HG03196 (cell line): ENCODE data around the gene NOL3.

ENCODE experiments used
- ATAC-seq: cut with Tn5 transposase; IDR thresholded peaks from one replicate; pipeline ENCODE4 v1.9.1; 2021; ENCODE audit not compliant: unreplicated experiment

The NOL3 gene

DNA sequence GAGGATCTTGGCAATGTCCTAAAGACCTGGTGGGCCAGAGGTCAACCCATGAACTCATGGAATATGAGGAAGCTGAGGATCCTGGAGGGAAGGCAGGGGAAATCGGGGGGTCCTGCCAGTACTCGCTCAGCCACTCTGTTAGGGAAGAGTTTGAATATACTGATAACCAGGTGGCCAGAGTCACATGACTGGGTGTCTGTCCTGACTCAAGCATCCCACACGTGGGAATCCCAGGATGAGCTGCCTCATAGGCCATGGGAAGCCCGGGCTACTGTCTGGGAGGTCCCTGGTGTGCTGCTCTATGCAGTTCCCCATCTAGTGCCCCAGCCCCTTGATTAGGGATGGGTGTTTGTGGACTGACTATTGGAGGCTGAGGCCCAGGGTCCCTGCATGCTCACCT lies 18.0 kb downstream of the NOL3 start:
- ATAC-seq = no peak

DNA sequence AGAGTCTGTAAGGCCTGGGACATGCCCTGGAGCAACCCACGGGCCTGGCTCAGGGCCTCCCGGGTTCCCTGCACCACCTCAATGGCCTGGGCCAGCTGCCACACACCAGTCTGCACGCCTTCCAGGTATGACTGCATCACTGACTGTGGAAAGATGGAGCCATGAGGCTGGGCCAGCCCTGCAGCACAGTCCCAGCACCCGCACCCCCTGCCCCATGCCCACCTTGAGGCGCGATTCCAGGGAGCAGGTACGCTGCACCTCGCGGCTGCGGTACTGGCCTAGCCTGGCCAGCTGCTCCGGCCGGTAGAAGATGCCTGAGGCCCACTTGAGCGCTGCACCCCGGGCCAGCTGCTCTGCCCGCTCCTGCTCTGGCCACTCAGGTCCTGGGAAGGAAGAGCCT lies 18.5 kb downstream of the NOL3 start:
- no peak for ATAC-seq

DNA sequence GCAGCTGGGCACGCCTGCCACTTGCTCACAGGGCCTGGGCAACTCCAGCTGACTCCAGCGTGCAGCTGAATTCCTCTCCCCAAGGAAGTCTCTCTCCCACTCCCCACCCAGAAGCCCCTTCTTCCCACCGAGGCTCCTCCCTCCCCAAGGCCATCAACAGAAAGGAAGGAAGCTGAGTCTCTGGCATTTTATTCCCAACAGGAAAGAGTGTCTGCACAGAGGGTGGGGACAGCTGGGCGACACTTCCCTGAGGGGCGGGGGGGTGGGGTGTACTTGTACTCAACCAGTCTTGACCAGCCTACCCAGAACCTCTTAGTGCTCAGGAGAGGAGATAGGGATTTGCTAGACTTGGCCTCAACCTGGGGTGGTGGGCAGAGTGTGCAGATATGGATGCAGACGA lies 19.7 kb downstream of the NOL3 start, which contains the start of gene EXOC3L1:
TSS of gene EXOC3L1 (minus strand) at position 96 of the 400 bp plus-strand sequence. CDS start 460 bp downstream, outside the sequence.
- no peak for ATAC-seq

DNA sequence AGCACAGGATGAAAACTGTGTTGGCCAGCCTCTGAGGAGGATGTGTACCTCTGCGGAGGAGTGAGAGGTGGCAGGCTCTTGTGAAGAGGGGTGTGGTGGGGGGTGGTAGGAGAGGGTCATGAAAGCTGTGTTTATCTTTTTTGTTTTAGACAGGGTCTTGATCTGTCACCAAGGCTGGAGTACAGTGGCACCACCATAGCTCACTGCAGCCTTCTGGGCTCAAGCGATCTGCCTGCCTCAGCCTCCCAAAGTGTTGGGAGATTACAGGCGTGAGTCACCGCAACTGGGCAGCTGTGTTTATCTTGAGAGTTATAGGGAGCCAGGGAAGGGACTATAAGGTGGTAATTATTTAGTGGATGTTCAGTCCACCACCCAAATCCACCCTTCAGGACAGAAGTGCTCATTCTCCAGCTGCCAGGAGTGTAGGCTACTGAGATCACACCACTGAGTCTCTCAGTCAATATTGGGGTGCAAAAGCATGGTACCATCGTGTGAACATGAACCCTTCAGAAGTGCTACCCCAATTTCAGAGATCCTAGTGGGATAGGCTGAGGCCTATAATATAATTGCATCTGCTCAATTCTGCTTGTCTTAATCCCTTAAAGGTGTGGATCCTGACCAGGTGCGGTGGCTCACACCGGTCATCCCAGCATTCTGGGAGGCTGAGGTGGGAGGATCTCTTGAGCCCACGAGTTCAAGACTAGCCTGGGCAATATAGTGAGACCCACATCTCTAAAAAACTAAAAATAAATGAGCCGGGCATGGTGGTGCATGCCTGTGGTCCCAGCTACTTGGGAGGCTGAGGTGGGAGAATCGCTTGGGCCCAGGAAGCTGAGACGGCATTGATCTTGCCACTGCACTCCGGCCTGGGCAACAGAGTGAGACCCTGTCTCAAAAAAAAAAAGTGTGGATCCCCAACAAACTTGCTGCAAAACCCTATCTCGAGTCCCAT lies 20.4 kb downstream of the NOL3 start:
- no peak for ATAC-seq

DNA sequence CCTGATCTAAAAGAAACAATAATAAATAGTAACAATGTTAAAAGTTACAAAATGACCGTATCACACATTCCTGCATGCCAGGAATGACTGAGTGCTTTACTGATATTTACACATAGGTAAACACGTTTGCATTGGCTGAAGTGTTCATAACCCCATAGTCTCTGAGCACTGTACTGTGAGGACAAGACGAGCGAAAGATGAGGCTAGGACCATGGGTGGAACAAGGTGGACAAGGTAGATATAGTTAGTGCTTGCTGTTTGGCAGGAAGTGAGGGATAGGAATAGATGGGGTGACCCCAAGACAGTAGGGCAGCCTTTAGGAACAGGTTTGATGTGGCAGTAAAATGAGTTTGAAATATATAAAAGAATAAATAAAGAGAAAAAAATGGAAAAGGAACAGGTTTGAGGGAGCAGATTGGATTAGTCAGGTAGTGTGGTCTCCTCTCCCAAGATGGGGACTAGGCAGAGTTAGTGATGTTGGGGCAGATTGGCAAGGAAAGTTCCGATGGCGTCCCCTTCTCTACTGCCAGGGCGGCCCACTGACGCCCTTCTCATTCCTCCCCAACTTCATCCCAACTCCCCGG lies 21.2 kb downstream of the NOL3 start:
- ATAC-seq = no peak

DNA sequence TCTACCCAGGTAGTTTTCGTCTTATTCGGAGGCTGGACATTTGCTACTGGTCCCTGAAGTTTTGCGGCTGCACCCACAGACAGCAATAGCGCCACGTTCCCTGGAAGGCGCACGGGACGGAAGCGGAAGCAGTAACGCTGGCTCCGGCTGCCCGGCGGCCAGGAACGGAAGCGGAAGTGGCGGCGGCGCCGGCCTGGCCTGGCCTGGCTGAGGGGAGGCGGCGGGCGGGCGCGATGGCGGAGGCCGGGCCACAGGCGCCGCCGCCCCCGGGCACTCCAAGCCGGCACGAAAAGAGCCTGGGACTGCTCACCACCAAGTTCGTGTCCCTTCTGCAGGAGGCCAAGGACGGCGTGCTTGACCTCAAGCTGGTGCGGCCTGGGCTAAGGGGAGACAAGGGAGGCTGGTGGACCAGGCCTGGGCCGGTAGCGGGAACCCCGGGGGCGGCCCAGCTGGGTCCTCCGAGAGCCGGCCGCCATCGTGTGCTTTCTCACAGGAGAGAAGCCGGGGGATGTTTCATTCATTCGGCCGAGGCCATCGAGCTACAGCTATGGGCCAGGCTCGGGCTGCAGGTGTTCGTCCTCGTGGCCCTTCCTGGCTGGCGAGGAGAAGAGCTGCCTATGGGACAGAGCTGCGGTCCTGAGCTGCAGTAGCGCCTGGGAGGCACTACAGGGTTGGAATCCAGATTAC lies 21.8 kb downstream of the NOL3 start, which contains the start of gene E2F4:
TSS of gene E2F4 (plus strand) at position 161 of the 687 bp plus-strand sequence. CDS start at position 234, 73 bp downstream.
- peak; percentile 86 for ATAC-seq

DNA sequence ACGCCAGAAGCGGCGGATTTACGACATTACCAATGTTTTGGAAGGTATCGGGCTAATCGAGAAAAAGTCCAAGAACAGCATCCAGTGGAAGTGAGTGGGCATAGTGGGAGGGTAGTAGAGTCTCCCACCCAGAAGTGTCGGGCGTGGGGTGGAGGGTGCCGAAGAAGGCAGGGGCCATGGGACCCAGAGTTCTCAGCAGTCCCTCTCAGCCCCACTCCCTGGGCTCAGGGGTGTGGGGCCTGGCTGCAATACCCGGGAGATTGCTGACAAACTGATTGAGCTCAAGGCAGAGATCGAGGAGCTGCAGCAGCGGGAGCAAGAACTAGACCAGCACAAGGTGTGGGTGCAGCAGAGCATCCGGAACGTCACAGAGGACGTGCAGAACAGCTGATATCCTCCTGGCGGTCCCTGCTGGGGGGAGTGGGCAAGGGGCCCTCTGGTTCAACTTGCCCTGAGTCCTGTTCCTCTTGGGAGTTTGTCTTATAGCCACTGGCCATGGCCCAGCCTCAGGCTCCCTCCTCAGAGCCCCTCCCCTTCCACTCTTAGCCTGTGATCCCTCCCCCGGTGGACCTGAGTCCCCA lies 22.5 kb downstream of the NOL3 start:
- peak; percentile 10 for ATAC-seq

DNA sequence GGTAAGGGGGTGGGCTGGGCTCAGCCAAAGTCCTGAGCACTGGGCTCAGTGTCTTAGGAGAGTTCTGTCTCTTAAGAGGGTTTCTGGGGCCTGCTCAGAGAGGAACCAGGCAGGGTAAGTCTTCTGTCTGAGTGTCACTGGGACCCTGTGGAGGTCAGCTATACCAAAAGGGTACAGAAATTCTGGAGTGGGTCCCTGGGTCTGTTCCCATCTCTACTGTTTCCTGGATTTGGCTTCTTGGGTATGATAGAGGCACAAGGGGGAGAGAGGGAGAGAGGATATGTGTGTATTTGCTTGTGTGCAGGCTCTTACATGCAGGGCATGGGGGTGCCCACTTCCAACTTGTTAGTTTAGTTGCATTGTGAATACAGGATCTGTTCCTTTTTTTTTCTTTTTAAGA lies 23.2 kb downstream of the NOL3 start:
- no peak for ATAC-seq

DNA sequence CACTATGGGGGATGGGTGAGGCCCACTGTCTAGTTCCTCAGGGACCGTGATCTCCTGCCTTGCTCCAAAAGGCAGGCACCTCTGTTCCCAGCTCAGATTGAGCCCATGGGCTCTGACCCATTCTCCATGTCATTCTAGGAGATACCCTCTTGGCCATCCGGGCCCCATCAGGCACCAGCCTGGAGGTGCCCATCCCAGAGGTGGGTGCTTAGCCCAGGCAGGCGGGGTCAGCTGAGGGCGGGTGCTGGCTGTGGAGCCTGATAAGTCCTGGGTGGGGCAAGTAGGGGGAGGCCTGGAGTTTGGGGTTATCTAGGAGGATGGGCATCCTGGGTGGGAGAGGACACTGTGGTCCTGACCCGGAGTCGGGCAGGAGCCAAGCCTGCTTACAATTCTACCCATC lies 23.9 kb downstream of the NOL3 start:
- ATAC-seq = no peak

DNA sequence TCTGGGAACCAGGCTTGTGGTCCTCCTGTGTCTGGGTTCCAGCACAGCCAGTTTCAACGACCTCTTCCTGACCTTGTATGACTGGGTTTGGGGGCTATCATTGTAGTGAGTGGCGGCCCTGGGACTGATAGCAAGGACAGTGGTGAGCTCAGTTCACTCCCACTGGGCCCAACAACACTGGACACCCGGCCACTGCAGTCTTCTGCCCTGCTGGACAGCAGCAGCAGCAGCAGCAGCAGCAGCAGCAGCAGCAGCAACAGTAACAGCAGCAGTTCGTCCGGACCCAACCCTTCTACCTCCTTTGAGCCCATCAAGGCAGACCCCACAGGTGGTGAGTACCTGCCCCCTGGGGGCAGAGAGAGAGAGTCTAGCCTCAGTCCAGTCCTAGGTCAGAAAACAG lies 25.3 kb downstream of the NOL3 start:
- ATAC-seq = no peak

DNA sequence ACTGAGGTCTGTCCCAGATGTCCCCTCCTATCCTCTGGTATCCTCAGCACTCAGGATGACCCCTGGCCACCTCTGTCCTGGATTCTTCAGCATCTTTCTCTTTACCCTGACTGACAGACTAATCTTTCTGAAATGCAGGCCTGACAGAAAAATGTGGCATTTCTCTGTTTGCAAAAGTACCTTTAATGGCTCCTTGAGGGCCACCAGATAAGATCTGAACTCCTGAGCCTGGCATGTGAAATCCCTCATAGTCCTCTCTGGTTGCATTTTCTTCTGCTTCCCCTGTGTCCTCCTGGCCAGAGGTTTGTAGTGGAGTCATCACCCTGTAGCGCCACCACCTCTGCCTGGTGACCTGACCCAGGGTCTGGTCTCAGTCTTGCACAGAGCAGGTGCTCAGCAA lies 26.5 kb downstream of the NOL3 start:
- no peak for ATAC-seq

DNA sequence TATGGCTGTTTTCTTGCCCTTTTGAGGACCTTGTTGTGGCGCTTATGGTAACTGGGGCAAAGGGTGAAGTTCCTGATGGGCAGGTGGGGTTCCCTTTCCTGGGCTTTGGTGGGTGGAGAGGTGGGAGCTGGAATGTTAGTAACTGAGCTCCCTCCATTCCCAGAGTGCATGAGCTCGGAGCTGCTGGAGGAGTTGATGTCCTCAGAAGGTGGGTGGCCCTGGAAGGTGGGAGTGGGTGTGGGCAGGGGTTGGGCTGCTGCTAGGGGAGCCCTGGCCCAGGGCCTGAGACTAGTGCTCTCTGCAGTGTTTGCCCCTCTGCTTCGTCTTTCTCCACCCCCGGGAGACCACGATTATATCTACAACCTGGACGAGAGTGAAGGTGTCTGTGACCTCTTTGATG lies 27.4 kb downstream of the NOL3 start:
- ATAC-seq = no peak

DNA sequence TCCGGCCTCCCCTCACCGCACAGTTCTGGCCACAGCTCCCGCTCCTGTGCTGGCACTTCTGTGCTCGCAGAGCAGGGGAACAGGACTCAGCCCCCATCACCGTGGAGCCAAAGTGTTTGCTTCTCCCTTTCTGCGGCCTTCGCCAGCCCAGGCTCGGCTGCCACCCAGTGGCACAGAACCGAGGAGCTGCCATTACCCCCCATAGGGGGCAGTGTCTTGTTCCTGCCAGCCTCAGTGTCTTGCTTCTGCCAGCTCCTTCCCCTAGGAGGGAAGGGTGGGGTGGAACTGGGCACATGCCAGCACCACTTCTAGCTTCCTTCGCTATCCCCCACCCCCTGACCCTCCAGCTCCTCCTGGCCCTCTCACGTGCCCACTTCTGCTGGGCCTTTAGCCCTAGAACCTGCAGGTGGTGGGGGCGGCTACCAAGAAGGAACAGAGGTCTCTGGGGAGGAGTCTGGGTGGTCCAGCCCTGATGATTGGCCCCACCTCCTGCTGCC lies 27.9 kb downstream of the NOL3 start:
- ATAC-seq = no peak

DNA sequence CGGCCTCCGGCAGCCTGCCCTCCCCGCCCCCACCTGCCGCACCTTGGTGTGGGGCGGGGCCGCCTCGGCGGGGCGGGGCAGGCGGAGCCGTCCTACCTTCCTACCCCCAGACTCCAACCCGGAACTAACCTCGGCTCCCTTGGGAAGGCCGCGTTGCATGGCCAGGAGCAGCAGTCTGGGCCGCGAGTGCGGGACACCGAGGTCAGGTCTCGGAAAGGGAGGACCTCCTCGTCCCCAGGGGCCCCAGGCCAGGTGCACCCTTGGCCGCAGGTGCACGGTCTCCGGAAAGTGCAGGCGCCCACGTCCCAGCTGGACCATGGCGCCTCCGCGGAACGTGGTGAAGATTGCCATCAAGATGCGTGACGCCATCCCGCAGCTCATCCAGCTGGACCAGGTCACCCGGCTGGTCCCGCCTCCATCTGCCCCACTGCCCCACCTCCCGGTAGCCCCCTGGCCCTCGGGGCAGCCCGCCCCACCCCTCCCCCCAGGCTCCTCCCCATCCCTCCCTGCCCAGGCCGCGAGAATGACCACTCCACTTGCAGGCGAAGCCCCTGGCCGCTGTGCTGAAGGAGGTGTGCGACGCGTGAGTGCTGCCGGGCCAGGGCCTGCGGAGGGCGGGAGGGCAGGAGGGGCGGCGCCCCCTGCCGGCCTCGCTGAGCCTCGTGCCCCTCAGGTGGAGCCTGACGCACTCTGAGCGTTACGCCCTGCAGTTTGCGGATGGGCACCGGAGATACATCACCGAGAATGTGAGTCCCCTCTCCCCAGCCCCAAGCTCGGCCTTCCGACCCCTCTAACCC lies 28.9 kb downstream of the NOL3 start, which contains the start of gene ELMO3:
TSS of gene ELMO3 (plus strand) at position 121 of the 797 bp plus-strand sequence. CDS start at position 317, 196 bp downstream.
- no peak for ATAC-seq

DNA sequence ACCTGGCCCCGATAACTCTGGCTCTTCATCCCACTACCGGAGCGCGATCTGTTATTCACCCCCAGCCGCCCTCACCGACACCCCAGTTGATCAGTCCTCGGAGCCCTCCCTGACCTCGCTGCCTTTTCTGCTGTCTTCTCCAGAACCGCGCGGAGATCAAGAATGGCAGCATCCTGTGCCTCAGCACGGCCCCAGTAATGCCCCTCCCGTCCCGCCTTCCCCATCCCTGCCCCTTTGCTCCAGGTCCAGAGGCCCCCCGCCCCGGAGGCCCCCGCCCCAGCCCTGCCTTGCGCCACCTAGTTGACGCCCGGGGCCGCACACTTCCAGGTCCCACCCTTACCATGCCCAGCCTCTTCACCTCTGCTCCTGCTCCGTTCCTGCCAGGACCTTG lies 29.5 kb downstream of the NOL3 start:
- ATAC-seq = no peak

DNA sequence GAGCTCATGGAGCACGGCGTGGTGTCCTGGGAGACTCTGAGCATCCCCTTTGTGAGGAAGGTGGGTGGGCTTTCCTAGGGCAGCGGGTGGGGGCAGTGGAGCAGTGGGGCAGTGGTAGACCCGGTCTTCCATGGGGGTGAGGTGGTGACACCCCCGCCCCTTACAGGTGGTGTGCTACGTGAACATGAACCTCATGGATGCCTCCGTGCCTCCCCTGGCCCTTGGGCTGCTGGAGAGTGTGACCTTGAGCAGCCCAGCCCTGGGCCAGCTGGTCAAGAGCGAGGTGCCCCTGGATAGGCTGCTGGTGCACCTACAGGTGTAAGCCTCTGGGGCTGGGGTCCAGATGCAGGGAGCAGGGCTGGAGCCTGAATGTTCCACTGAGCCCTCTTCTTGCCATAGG lies 30.2 kb downstream of the NOL3 start:
- no peak for ATAC-seq

DNA sequence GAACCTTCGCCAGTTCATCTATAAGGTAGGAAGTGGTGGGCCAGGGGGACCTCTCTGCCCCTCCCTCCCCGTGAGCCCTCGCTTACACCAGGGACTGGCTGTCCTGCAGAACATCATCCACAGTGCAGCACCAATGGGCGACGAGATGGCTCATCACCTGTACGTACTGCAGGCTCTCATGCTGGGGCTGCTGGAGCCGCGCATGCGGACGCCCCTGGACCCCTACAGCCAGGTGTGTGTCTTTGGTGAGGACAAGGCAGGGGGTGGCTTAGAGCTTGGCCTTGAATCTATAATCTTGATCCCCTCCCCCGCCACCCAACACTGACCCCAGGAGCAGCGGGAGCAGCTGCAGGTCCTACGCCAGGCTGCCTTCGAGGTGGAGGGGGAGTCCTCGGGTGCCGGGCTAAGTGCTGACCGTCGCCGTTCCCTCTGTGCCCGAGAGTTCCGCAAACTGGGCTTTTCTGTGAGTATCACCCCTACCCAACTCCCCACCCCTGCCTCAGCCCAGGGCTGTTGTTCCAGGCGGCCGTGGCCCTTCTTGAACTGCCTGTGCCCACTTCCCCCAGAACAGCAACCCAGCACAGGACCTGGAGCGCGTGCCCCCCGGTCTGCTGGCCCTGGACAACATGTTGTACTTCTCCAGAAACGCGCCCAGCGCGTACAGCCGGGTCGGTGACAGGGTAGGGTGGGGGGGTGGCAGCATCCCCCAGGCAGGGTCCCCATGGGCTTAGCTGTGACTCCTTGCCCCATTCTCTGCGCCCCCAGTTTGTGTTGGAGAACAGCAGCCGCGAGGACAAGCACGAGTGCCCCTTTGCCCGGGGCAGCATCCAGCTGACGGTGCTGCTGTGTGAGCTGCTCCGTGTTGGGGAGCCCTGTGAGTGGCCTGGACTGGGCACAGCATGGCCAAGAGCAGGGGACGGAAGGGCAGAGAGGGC lies 31.3 kb downstream of the NOL3 start:
- ATAC-seq = no peak

DNA sequence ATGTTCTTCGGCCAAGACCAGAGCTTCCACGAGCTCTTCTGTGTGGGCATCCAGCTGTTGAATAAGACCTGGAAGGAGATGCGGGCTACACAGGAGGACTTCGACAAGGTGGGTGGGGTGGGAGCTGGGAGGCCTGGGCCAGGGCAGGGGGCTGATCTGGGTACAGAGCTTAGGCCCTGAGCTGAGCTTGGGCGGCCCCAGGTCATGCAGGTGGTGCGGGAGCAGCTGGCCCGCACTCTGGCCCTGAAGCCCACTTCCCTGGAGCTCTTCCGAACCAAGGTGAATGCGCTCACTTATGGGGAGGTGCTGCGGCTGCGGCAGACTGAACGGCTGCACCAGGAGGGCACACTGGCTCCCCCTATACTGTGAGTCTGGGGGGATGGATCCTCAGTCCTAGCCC lies 32.1 kb downstream of the NOL3 start:
- no peak for ATAC-seq

DNA sequence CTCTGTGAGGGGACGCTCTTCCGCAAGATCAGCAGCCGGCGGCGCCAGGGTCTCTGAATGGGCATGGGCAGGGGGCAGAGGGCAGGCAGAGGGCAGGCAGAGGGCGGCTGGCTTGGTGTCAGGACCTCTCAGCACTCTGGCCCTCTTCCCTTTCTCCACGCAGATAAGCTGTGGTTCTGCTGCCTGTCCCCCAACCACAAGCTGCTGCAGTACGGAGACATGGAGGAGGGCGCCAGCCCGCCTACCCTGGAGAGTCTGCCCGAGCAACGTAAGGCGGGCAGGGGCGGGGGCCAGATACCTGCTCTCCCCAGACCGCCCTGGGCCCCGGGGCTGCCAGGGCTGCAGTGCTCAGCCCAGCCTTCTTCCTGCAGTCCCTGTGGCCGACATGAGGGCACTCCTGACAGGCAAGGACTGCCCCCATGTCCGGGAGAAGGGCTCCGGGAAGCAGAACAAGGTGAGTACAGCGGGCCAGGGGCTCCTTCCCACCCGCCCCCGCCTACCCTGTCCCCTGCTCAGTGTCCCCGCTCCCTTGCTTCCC lies 32.7 kb downstream of the NOL3 start:
- ATAC-seq = no peak
